KOPT-K1 (cell line): ENCODE measurements around the gene IRF2BP2.

ENCODE experiments used
- H3K27ac ChIP-seq: fragments of 200-600 bp; sonication (generic); 2 replicates; pipeline ENCODE4 v1.5.1; 2016; ENCODE audit warnings: antibody characterized with exemption, mild to moderate bottlenecking, low read depth, low read length; ENCODE audit not compliant: poor library complexity, severe bottlenecking
- H3K36me3 ChIP-seq: fragments of 200-600 bp; sonication (generic); 2 replicates; pipeline ENCODE4 v1.5.1; 2017; ENCODE audit warnings: antibody characterized with exemption, mild to moderate bottlenecking, low read length, moderate library complexity; ENCODE audit not compliant: insufficient read depth
- H3K9me3 ChIP-seq: fragments of 200-600 bp; sonication (generic); 2 replicates; pipeline ENCODE4 v1.5.1; 2017; ENCODE audit warnings: antibody characterized with exemption, low read length, mild to moderate bottlenecking; ENCODE audit not compliant: insufficient read depth, poor library complexity, severe bottlenecking

Gene IRF2BP2

GRCh38 chr1:234611225-234611846 lies 1.4 kb upstream of the IRF2BP2 start:
- Histone ChIP-seq H3K9me3 (no peaks in the 10 kb centered on the region), H3K27ac (peak overlapping the region; percentile 85), H3K36me3 (peaks cover 15% of the 10 kb centered on the region)

- Histone ChIP-seq H3K27ac (peak overlapping the region; percentile 85), H3K36me3 (peaks cover 21% of the 10 kb centered on the region)
Measured at GRCh38 chr1:234610666-234611224, 767 bp upstream of the IRF2BP2 start.

GRCh38 chr1:234609691-234610042 lies 311 bp downstream of the IRF2BP2 start:
- Histone ChIP-seq H3K27ac (peak overlapping the region; percentile 85), H3K9me3 (no peaks in the 10 kb centered on the region), H3K36me3 (peaks cover 32% of the 10 kb centered on the region)

More at GRCh38 chr1:234610666-234611224, 767 bp upstream of the IRF2BP2 start:
- H3K9me3 ChIP-seq, result no peaks in the 10 kb centered on the region

GRCh38 chr1:234608911-234609690 lies 877 bp downstream of the IRF2BP2 start:
- H3K27ac ChIP-seq, result peak overlapping the region; percentile 86
- peaks cover 37% of the 10 kb centered on the region for H3K36me3 ChIP-seq
- H3K9me3 ChIP-seq, result no peaks in the 10 kb centered on the region

- peak overlapping the region; percentile 86 for H3K27ac ChIP-seq
- H3K9me3 ChIP-seq, result no peaks in the 10 kb centered on the region
- peaks cover 45% of the 10 kb centered on the region for H3K36me3 ChIP-seq
Measured at GRCh38 chr1:234608025-234608910, 1.7 kb downstream of the IRF2BP2 start.

GRCh38 chr1:234607109-234608024 lies 2.6 kb downstream of the IRF2BP2 start:
- Histone ChIP-seq H3K27ac (peak overlapping the region; percentile 86), H3K9me3 (no peaks in the 10 kb centered on the region), H3K36me3 (peaks cover 54% of the 10 kb centered on the region)

- H3K36me3 ChIP-seq, result peaks cover 57% of the 10 kb centered on the region
- H3K27ac ChIP-seq, result peak overlapping the region; percentile 86
- H3K9me3 ChIP-seq, result no peaks in the 10 kb centered on the region
Measured at GRCh38 chr1:234606784-234607108, 3.2 kb downstream of the IRF2BP2 start.

GRCh38 chr1:234605983-234606783 lies 3.8 kb downstream of the IRF2BP2 start:
- no peaks in the 10 kb centered on the region for H3K9me3 ChIP-seq
- peaks cover 57% of the 10 kb centered on the region for H3K36me3 ChIP-seq
- H3K27ac ChIP-seq, result peak overlapping the region; percentile 86

- Histone ChIP-seq H3K36me3 (peaks cover 57% of the 10 kb centered on the region), H3K9me3 (no peaks in the 10 kb centered on the region), H3K27ac (peak overlapping the region; percentile 86)
Measured at GRCh38 chr1:234605399-234605982, 4.5 kb downstream of the IRF2BP2 start.

GRCh38 chr1:234604495-234605398 lies 5.2 kb downstream of the IRF2BP2 start:
- Histone ChIP-seq H3K36me3 (peaks cover 57% of the 10 kb centered on the region), H3K9me3 (no peaks in the 10 kb centered on the region), H3K27ac (peak overlapping the region; percentile 4)

- Histone ChIP-seq H3K27ac (no peak overlapping the region), H3K9me3 (no peaks in the 10 kb centered on the region), H3K36me3 (peaks cover 57% of the 10 kb centered on the region)
Measured at GRCh38 chr1:234603221-234604204, 6.5 kb downstream of the IRF2BP2 start.
